Lower leg skin (tissue), 3 donors: ENCODE data around the gene RPH3AL.
"Not testable (repeated sequence)": the region's sequence is repeated elsewhere in the genome, so short reads cannot be mapped to it uniquely, and the experiment has no call there.

Source experiments
- CTCF ChIP-seq, 3 donors: fragments of 450-650 bp; IDR thresholded peaks; one replicate each; pipeline ENCODE4 v1.5.1; 2016; ENCODE audit warnings: antibody characterized with exemption in 3 of 3, mild to moderate bottlenecking in 3 of 3, moderate library complexity in 2 of 3
- POLR2A ChIP-seq, 2 donors: fragments of 450-650 bp; IDR thresholded peaks; one replicate each; pipeline ENCODE4 v1.6.1; 2016 to 2017; ENCODE audit warnings: antibody characterized with exemption in 2 of 2, mild to moderate bottlenecking in 1 of 2, moderate library complexity in 1 of 2

DNA sequence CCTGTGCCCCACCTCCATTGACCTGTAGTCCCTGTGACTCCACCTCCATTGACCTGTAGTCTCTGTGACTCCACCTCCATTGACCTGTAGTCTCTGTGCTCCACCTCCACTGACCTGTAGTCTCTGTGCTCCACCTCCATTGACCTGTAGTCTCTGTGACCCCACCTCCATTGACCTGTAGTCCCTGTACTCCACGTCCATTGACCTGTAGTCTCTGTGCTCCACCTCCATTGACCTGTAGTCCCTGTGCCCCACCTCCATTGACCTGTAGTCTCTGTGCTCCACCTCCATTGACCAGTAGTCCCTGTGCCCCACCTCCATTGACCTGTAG is 38.0 kb downstream of the RPH3AL start:
- TF ChIP-seq CTCF, POLR2A (IDR thresholded peaks at IDR 0.05): not testable (repeated sequence)
